DND-41 (cell line): ENCODE data around the gene THRA.

ENCODE experiments used
- ATAC-seq: fragments of 200-7000 bp; cut with Tn5 transposase; 3 replicates; pipeline ENCODE4 v1.9.1; 2021; ENCODE audit warnings: low read depth; ENCODE audit not compliant: insufficient read depth
- DNase-seq: peaks from one replicate; pipeline ENCODE4 v3.0.0-alpha.2; 2020
- H2AFZ ChIP-seq: 2 replicates; pipeline ENCODE4 v1.6.0; 2012; ENCODE audit warnings: low read depth, low read length
- H3K27ac ChIP-seq: 2 replicates; pipeline ENCODE4 v1.5.1; 2012; ENCODE audit warnings: low read length, inconsistent platforms
- H3K27me3 ChIP-seq: fragments of 200-600 bp; sonication (generic); 2 replicates; pipeline ENCODE4 v1.6.0; 2012; ENCODE audit warnings: low read length, mild to moderate bottlenecking, inconsistent platforms; ENCODE audit not compliant: insufficient read depth, poor library complexity
- H3K36me3 ChIP-seq: 2 replicates; pipeline ENCODE4 v1.5.1; 2012; ENCODE audit warnings: low read length, inconsistent platforms; ENCODE audit not compliant: insufficient read depth
- H3K4me1 ChIP-seq: 2 replicates; pipeline ENCODE4 v1.5.1; 2012; ENCODE audit warnings: mild to moderate bottlenecking, low read length; ENCODE audit not compliant: insufficient read depth
- H3K4me2 ChIP-seq: 2 replicates; pipeline ENCODE4 v1.6.0; 2012; ENCODE audit warnings: mild to moderate bottlenecking, moderate library complexity, low read length, inconsistent platforms; ENCODE audit not compliant: insufficient read depth
- H3K4me3 ChIP-seq, 2 experiments: fragments of 200-600 bp in 1 of 2; shearing (Covaris generic) in 1 of 2; 2 replicates each; pipeline ENCODE4 v1.5.1; 2012 to 2016; ENCODE audit warnings: inconsistent platforms in 2 of 2, low read length in 2 of 2, mild to moderate bottlenecking in 2 of 2, low read depth in 1 of 2, moderate library complexity in 1 of 2
- H3K79me2 ChIP-seq: 2 replicates; pipeline ENCODE4 v1.6.0; 2012; ENCODE audit warnings: low read length, inconsistent platforms; ENCODE audit not compliant: insufficient read depth
- H3K9ac ChIP-seq: 2 replicates; pipeline ENCODE4 v1.6.0; 2012; ENCODE audit warnings: low read depth, mild to moderate bottlenecking, inconsistent platforms, low read length, moderate library complexity
- H3K9me3 ChIP-seq: 2 replicates; pipeline ENCODE4 v1.5.1; 2012; ENCODE audit warnings: low read length, moderate library complexity, mild to moderate bottlenecking, inconsistent platforms; ENCODE audit not compliant: insufficient read depth, severe bottlenecking
- H4K20me1 ChIP-seq: 2 replicates; pipeline ENCODE4 v1.6.0; 2012; ENCODE audit warnings: low read length; ENCODE audit not compliant: insufficient read depth
- EZH2 ChIP-seq: IDR thresholded peaks from 3 replicates; pipeline ENCODE4 v1.6.1; 2012; ENCODE audit warnings: borderline replicate concordance, low read depth, mild to moderate bottlenecking, moderate library complexity, low read length, inconsistent platforms; ENCODE audit not compliant: severe bottlenecking
- TF ChIP-seq, protein P1 (sequence below): IDR thresholded peaks from 2 replicates; pipeline ENCODE4 v1.5.1; 2012; ENCODE audit warnings: borderline replicate concordance, low read length, moderate library complexity, mild to moderate bottlenecking; ENCODE audit not compliant: poor library complexity, severe bottlenecking; ENCODE audit errors: extremely low read depth

Gene THRA

DNA sequence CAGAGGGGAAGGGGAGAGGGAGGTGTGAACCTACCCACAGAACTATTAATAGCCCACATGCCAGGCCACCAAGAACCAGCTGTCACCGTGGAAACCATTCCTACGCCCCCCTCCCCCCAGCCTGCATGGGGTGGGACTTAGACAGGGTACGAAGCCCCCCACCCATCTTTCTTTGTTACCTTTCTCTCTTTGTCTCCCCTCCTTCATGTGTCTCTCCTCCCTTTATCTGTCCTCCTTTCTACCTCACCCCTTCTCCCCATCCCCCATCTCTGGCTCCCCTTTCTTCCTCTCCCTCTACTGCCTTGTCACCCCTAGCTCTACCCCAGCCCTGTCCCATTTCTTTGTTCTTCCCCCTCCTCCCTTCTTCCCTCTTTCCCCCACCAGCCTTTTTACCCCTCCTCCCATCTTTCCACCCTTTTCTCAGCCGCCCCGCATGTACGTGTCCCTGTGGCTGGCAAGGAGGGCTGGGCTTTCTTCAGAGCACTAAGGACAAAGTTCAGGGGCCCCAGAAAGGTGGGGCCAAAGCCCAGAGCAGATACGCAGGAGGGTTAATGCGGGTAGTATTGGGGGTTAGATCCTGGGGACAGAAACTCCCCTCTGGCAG lies 8.0 kb downstream of the THRA start:
- TF ChIP-seq, protein P1, sequence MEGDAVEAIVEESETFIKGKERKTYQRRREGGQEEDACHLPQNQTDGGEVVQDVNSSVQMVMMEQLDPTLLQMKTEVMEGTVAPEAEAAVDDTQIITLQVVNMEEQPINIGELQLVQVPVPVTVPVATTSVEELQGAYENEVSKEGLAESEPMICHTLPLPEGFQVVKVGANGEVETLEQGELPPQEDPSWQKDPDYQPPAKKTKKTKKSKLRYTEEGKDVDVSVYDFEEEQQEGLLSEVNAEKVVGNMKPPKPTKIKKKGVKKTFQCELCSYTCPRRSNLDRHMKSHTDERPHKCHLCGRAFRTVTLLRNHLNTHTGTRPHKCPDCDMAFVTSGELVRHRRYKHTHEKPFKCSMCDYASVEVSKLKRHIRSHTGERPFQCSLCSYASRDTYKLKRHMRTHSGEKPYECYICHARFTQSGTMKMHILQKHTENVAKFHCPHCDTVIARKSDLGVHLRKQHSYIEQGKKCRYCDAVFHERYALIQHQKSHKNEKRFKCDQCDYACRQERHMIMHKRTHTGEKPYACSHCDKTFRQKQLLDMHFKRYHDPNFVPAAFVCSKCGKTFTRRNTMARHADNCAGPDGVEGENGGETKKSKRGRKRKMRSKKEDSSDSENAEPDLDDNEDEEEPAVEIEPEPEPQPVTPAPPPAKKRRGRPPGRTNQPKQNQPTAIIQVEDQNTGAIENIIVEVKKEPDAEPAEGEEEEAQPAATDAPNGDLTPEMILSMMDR: no peak
- TF ChIP-seq EZH2: no peak
- Histone ChIP-seq H3K4me2 (no peak overlapping the region), H2AFZ (no peak overlapping the region), H3K9me3 (no peaks in the 10 kb centered on the region), H3K27me3 (no peaks in the 10 kb centered on the region), H3K9ac (no peak overlapping the region), H3K79me2 (peaks cover 42% of the 10 kb centered on the region), H3K4me1 (peaks cover 42% of the 10 kb centered on the region), H4K20me1 (peaks cover 15% of the 10 kb centered on the region), H3K4me3 (no peak overlapping the region), H3K36me3 (peaks cover 14% of the 10 kb centered on the region), H3K27ac (no peak overlapping the region)
- no peak for DNase-seq
- ATAC-seq: no peak

DNA sequence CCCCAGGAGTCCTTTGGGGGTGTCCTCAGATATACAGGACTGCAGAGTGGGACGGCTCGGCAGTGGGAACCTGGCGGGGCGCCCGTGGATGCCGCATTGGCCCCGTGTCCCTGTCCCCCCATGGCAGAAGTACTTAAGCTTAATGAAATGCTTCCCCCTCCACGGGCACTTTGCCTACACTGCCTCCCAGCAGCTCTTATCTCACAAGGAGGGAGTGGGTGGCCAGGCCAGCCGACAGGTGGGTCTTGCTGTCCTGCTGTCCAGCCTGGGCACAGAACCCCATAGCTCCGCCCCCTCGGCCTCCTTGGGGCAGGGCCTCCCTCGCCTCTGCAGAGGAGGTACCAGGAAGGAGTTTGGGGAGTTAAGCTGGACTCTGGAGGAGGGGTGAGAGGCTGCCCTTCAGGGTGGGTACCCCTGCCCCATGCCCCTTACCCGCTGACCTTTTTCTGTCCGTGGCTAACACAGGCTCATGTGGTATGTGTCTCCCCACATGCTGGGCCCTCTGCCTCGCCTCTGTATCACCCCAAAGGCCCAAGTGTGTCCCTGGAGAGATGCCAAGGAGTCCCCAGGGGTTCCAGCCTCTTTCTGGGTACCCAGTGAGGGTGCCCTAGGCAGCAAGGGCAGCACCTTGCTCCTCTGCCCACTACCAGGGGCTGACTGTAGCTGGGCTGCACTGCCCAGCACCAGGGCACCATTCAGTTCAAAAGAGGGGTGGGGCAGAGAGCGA lies 8.7 kb downstream of the THRA start:
- ATAC-seq (no peak), DNase-seq (no peak)
- Histone ChIP-seq H3K9me3 (no peaks in the 10 kb centered on the region), H3K36me3 (peaks cover 20% of the 10 kb centered on the region), H3K79me2 (peaks cover 38% of the 10 kb centered on the region), H3K4me2 (no peak overlapping the region), H3K4me3 (no peak overlapping the region), H3K4me1 (peaks cover 40% of the 10 kb centered on the region), H3K27ac (no peak overlapping the region), H3K9ac (no peak overlapping the region), H3K27me3 (no peaks in the 10 kb centered on the region), H4K20me1 (peaks cover 19% of the 10 kb centered on the region), H2AFZ (no peak overlapping the region)
- TF ChIP-seq, protein P1: no peak
- no peak for TF ChIP-seq EZH2

DNA sequence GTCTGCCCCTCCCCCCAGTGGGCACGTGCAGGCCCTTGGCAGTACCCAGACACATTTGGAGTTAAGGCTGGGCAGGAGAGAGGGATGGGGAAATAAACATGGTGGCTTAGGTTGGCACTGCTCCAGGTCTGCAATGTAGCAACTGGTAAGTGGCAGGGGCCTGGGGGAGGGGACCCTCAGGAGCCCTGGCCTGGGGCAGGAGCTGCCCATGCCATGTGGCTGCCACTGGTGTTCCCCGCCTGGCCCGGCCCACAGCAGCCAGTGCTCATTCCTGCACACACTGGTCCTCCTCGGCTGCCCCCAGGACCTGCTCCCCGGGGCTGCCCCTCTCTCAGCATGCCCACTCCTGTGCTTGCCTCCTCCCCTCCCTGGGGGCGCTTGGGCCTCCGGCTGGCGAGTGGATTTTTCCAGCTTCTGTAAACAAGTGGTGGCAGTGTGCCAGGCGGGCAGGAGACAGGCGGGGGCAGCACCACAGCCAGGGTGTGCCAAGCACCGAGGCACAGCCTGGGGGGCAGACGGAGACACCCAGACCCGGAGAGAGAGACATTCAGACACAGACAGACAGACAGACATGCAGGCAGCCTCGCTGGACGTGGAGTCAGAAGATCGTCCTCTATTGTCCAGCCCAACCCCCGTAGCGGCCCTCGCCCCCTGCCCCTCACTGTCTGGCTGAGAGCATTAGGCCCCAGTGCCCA lies 9.4 kb downstream of the THRA start:
- Histone ChIP-seq H3K36me3 (peaks cover 27% of the 10 kb centered on the region), H3K27me3 (no peaks in the 10 kb centered on the region), H2AFZ (no peak overlapping the region), H3K9ac (no peak overlapping the region), H3K9me3 (no peaks in the 10 kb centered on the region), H3K4me1 (peaks cover 35% of the 10 kb centered on the region), H3K79me2 (peaks cover 33% of the 10 kb centered on the region), H3K27ac (no peak overlapping the region), H3K4me2 (no peak overlapping the region), H3K4me3 (no peak overlapping the region), H4K20me1 (peaks cover 25% of the 10 kb centered on the region)
- ATAC-seq: no peak
- no peak for DNase-seq
- TF ChIP-seq, protein P1: no peak
- TF ChIP-seq EZH2: no peak
